ENCODE data around the gene PSG4.
"Not testable (repeated sequence)": the region's sequence is repeated elsewhere in the genome, so short reads cannot be mapped to it uniquely, and the experiment has no call there.

DNA sequence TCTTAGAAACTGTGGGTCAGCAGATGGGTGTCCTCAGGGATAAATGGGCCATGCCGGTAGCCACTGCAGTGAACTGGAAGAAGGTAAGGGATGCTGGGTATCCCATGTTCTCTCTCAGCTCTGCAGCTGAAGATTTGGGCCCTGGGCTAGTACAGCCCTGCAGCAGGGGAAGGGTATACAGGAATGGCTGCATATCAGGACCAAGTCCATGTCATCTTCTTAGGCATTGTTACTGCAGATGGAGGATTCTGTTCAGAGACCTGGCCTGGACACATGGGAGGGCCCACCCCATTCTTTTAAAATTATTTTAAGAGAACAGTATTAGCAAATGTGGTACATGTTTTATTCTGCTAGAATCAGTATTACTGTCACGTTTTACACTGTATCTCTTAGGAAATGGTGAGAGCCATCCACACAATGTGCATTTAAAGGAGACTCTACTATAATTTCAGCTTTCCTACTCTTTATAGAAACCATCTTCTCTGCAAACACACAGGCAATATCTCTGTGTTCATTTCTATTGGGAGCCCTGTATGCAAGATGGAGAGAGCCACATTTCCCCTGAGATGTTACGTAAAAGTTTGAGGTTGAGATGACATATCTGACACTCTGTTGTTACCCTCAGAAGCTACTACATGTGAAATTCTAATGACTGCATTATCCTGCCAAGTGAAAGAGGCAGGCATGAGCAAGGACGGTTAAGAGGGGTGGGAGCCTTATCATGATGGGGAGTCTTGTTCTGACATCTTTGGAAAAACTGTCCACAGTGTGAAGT, 12.9 kb downstream of the PSG4 start:
- not testable (repeated sequence) for TF ChIP-seq EP300 (IDR thresholded peaks at IDR 0.05; ENCODE audit: low read depth in 2 of 2, low read length in 2 of 2); EP300 (CRISPR knock-in tag; IDR thresholded peaks at IDR 0.05; ENCODE audit: borderline replicate concordance); RXRA (CRISPR knock-in tag; IDR thresholded peaks at IDR 0.05); GATAD2A (CRISPR knock-in tag; IDR thresholded peaks at IDR 0.05); POLR2A (IDR thresholded peaks at IDR 0.05; ENCODE audit: insufficient read depth in 1 of 2, low read depth in 2 of 2, low read length in 2 of 2); HNF4G (IDR thresholded peaks at IDR 0.05; ENCODE audit: borderline replicate concordance, low read depth, low read length); HNF4G (CRISPR knock-in tag; IDR thresholded peaks at IDR 0.05; ENCODE audit: borderline replicate concordance, low read depth)
